ENCODE results near the gene CNTNAP2.
"Not testable (repeated sequence)": the region's sequence is repeated elsewhere in the genome, so short reads cannot be mapped to it uniquely, and the experiment has no call there.

Gene CNTNAP2

DNA sequence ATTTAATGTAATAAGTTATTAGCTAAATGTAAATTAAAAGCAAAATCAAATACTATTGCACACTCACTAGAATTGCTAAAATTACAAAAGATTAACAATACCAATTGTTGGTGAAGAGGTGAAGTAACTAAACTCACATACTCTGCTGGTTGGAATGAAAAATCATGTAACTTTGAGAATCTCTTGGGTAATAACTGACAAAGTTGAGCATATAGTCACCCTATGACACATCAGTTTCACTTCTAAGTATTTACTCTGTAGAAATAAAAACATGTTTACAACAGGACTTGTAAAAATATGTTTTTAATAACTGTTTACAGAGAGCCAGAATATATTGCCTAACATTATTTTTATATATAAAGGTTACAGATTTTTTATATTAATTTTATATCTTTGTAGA lies 33.6 kb downstream of the CNTNAP2 start:
- peak in 2 of 4 experiments; percentile 4 to 7 for DNase-seq

DNA sequence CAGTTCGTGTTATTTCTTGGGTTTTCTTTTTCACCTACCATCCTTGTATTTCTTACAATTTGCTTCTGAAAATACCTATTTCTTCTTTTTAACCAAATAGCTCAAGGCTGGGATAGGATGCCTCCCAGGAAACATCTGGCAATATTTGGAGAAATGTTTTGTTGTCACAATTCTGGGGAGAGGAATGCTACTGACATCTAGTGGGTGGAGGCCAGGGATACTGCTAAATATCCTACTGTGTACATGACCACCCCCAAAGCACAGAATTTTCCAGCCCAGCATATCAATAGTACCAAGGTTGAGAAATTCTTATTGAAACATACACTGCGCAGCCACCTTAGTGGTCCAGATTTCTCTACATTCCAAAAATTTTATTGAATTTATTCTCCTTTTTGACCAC lies 55.5 kb downstream of the CNTNAP2 start:
- DNase-seq: no peak

DNA sequence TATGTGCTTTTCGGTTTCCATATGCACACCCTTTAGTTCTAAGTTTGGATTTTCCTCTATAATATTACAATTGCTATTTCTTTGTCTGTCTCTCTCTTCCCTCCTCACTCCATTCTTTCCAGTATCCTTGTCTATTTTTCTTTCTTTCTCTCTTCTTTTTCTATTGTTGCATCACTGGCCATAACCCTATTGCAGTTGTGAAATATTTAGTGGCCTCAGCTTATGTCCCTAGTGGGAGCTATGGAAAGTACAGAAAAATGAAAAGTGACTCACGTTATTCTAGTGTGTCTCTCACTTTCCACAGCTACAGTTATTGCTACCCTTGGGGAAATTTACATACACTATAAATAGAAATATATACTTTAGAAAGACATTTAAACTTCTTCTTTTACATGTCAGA lies 59.1 kb downstream of the CNTNAP2 start:
- no peak for DNase-seq

DNA sequence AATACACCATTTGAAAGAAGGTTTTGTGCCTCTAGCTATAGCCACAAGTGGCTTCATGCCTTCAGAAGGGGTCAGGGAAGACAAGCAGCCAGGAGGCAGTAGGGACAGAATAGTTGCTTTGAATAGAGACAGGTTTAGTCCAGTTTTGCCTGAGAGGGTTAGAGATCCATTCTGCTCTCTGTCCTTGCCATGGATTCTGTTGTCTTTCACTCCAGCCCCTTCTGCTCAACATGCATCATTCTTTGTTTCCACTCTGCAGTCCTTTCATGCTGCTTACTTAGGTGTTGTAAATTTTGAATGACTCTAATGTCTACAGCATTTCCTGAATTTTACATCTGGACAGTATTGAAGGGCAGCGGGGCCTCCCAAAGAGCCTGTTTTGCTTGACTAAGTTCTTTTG lies 60.3 kb downstream of the CNTNAP2 start:
- no peak for DNase-seq

DNA sequence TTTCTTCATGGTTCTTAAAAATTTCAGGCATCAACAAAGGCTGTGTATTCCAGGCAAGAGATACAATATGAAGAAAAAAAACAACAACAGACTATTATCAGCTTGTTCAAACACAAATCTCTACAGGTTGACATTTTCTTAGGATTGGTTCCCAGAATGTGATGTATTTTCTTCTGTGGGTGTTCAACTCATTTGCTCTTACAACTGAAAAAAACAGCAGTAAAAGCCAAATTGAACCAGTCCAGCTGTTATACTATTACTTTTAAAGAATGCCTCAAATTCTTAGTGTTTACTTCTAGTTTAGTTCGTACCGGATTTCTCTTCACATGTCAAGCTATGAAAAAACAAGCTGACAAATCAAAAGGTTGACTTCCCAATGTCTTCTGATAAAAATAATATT lies 60.7 kb downstream of the CNTNAP2 start:
- no peak for DNase-seq

DNA sequence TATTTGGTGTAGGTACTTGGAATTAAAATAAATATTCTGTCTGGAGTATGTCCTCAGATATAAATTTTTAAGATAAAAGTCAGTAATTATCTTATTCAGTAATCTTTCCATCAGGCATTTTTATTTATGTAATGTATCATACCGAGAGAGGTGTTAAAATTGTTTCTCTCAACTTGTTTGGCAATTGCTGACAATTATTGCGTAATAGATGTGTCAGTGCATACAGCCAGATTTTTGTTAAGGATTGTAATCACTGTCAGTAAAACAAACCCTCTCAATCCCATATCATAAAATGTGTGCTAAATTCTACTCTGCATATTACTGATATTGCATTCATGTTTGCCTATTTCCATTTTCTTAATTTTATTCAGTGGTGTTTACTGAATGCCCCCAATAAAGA lies 69.2 kb downstream of the CNTNAP2 start:
- DNase-seq: peak in 1 of 4 experiments; percentile 8

DNA sequence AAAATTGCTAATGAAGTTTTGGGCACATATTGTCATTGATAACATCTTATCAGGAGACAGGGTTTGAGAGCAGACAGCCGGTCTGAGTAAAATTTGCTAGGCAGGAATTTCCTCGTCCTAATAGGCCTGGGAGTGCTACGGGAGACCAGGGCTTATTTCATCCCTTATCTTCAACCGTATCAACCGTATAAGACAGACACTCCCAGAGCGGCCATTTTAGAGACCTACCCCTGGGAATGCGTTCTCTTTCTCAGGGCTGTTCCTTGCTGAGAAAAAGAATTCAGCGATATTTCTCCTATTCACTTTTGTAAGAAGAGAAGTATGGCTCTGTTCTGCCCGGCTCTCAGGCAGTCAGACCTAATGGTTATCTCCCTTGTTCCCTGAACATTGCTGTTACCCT lies 74.8 kb downstream of the CNTNAP2 start:
- DNase-seq: not testable (repeated sequence)

DNA sequence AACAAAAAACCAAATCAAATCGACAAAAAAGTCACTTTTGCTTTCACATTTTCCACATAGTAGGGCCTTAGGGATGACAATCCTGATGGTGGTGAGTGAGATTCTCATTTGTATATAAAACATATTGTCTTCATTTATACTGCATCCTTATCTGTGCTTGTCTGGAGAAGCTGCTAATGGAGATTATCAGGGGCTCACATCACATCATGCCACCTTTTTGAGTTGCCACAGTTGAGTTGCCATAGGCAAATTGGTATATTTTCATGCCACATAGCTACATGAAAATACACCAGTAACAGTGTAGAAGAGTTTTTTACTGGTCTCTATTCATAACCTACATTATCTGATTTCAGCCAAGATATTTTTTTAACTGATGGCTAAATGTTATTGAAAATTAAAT lies 85.3 kb downstream of the CNTNAP2 start:
- no peak for DNase-seq

DNA sequence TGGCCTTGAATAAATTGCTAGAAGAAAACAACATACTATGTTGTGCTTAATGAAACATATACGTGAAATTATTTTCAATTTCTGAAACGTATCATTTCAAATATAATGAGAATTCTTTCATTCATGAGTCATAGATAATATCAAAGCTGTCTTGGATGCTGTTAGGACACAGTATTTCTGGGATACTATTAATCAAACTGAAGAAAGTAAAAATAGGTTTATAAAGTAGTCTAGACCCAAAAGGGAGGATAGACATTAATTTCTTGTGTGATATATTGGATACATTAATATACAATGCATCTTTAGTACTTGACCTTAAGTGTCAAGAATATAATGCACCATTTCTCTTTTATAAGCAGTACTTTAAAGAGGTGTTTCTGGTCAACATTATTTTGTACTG lies 89.7 kb downstream of the CNTNAP2 start:
- DNase-seq: no peak

DNA sequence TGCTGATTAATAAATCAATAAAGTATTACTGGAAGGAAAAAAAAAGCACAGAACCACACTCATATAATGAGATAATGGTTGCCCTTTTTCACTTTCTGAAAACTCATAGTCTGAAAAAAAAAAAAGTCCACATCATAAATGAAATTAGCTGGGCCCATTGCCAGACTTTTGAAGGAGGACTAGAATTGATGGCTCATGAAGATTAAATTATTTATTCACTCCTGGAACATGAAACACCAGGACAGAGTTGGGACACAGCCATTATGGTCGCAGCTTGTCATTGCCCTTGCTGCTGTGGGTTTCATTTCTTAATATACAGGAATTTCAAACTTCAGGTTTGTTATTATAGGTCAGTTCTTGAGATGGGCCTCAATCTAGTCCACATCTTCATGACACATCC lies 91.9 kb downstream of the CNTNAP2 start:
- no peak for DNase-seq

DNA sequence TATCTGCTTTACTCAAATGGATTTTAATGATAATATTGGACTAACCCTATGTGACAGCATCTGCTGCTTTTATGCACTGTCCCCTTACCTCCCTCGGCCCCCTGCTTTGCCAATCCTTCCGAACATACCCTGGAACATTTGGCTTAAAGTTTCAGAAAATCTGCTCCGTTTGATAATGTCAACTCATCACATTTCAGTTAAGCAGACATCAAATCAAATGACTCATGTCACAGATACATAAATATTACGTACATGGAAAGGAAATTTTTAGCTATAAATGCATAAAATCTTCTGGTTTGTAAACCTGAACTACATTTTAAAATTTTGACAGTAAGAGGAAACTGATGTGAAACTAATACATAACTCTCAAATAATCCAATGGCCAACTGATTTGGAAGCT lies 98.2 kb downstream of the CNTNAP2 start:
- DNase-seq: no peak

DNA sequence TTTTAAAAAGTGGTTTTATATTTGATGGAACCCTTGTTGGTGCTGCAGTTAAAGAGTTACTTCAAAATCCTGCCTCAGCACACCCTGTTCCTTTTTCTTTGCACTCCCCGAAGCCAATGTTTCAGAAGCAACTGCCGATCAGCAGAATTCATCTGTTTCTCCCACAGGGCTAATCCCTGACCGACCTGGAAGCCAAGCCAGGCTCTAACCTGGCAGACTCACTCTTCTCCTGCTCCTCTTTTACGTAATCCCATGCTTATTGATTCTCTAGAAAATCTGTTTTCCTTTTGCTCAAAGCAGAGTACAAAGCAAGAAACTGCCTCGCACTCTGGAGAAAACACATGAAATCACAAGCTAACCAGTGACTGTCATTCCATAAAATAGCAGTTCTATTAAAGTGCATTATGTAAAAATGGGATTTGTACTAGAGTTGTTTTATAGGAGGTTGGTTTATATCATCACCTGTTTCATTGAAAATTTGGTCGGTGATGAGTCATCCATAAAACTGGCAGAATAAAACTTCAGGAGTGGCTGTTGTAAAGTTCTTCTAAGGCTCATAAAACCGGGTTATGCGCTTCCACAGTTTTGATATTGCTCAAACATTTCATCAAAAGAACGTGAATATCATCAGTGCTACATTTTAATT lies 99.9 kb downstream of the CNTNAP2 start:
- DNase-seq: no peak

DNA sequence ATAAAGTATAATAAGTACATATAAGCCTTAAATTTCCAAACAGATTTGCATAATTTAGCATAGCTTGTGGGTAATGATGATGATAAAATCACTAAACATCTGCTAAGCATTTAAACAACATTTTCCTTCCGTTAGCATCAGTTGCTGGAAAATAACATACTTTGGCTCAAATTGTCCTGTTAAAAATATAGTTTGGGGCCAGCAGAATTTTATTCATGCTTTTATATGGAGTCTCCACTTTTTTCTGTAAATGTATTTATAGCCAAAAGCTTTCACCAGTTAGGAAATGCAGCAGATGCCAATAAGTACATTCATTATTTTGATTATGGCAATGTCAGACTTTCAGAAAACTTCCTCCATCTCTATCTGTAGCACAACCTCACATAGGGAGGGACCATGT lies 107.2 kb downstream of the CNTNAP2 start:
- DNase-seq: no peak

DNA sequence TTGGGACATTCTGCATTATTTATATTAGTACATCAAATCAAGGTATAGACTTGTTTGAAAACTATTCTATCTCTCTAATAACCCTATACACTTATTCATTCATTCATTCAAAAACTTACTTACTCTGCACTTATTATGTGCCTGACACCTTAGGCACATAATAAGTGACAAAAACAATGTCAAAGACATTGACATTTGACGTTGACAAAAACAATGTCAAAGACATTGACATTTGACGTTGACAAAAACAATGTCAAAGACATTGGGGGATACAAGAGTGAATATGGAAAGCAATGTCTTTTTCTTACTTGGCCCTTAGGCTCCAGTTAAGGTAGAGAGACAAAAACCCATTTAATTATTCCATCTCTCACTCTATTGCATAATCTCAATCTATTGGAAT lies 116.0 kb downstream of the CNTNAP2 start:
- no peak for DNase-seq

DNA sequence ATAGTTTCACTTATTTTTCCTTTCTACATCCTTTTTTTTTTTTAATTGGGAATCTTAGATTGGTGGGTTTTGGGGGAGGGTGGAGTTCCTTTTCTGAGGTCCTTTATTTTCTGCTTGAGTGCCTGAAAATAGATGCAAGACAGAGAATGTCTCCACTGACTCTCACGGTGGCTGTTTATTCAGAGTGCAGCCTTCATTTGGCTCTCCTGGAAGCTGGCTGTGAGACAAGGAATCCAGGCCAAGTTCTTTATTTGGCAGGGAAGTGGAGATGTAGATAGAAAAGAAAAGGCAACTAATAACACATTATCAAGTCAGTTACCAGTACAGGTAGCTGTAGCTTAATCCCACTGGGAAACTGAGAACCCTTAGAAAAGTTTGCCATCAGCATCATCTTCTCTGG lies 118.6 kb downstream of the CNTNAP2 start:
- no peak for DNase-seq

DNA sequence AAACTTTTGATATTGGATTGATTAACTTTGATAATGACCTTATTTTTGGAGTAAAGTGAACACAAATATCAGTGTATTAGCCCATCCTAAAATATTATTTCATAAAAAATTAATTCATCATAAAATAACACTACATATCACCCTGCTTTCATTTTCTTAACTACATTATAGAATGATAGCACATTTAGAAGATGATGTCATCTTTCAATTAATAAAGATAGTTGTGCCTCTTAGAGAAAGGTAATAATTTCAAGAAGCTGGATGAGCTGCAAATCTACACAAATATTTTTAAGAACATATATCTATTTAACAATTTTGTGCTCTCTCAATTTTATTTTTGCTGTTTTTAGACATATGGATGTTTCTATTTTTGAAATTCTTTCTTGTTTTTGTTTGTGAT lies 126.1 kb downstream of the CNTNAP2 start:
- no peak for DNase-seq

DNA sequence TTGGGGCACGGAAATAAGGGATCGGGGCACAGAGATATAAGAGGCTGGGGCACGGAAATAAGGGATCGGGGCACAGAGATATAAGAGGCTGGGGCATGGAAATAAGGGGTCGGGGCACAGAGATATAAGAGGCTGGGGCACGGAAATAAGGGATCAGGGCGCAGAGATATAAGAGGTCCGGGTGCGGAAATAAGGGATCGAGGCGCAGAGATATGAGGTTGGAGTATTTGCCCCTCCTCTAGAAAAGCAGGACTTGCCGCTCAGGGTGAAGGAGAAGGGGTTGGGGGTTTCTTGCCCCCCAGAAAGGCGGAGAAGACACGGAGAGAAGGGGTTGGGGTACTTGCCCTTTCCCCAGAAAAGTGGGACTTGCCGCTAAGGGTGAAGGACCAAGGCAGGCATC lies 131.4 kb downstream of the CNTNAP2 start:
- DNase-seq: not testable (repeated sequence)

DNA sequence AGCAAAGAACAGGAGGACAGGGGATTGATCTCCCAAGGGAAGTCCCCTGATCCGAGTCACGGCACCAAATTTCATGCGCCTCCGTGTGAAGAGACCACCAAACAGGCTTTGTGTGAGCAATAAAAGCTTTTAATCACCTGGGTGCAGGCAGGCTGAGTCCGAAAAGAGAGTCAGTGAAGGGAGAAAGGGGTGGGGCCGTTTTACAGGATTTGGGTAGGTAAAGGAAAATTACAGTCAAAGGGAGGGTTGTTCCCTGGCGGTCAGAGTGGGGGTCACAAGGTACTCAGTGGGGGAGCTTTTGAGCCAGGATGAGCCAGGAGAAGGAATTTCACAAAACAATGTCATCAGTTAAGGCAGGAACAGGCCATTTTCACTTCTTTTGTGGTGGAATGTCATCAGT lies 132.1 kb downstream of the CNTNAP2 start:
- DNase-seq: not testable (repeated sequence)

DNA sequence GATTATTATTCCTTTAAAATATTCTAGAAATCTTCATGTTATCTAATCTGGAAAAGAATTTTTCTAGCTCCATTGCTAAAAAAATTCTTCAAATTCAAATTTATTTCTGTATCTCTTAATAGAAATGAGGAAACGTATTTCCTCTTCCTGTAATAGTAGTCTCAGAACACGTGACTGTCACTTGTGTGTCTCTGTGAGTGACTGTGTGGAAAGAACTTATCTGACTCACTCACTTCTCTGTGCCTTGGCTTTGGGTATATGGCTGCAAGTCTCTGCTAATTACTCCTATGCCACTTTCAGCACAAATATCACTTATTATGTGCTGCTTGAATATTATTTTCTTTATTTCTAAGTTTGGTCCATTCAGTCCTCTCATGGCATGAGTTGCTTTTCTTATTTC lies 132.7 kb downstream of the CNTNAP2 start:
- DNase-seq: no peak

DNA sequence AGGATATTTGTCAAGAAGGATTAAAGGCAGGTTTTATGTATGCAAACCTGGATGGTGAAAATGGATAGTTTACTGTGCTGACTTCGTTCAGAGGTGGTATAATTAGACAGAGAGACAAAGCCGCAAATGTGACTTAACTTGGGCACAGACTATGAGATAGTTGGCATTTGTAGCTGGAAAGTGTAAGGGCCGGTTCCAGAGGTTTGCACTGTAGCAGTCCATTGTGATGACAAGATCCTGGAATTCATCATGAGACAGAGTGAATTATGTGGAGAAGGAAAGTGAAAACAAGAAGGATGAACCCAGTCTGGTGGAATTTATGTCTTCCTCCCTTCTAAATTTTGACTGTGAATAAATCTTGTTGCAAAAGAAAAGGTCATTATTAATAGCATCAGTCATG lies 139.0 kb downstream of the CNTNAP2 start:
- DNase-seq: no peak

DNA sequence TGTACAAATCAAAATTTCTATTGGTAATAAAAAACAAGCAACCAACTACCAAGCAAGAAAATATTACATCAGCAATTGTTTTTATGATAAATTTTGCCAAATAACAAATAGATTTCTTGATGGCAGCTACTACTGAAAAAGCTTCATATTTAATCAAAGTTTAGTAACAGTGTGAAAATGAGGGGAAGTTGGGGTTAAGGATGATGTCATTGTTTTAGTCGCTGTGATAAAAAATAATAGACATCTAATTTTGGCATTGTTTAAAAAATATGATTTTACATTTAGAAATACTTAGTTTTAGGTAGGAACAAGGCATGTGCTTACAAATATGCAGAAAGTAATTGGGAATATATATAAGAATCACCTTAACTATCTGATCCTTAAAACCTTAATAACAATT lies 145.9 kb downstream of the CNTNAP2 start:
- no peak for DNase-seq

DNA sequence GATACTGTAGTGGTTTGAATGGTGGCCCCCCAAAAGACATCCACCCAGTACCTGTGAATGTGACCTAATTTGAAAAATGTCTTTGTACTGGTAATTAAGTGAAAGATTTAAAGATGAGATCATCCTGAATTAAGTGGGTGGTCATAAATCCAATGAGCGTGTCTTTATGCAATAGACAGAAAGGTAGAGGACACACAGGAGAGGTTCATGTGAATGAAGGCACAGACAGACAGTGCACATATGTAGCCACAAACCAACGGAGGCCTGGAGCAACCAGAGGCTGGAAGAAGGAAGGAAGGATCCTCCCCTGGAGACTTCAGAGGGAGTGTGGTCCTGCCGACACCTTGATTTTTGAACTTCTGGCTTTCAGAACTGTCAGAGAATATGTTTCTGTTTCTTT lies 160.3 kb downstream of the CNTNAP2 start:
- no peak for DNase-seq

DNA sequence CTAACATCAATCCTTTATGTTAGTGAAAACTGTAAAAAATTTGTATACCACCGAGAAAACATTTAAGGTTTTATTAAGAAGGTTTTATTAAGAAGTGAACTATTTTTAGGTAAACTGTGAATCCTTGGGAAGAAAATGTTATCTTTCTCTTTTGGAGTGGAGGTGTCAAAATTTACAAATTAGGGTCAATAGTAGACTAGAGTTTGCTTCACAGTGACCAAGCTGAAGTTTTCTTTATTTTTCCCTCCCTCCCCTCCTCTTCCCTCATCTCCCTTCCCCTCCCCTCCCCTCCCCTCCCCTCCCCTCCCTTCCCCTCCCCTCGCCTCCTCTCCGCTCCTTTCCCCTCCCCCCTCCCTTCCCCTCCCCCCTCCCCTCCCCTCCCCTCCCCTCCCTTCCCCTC lies 168.8 kb downstream of the CNTNAP2 start:
- DNase-seq: no peak

DNA sequence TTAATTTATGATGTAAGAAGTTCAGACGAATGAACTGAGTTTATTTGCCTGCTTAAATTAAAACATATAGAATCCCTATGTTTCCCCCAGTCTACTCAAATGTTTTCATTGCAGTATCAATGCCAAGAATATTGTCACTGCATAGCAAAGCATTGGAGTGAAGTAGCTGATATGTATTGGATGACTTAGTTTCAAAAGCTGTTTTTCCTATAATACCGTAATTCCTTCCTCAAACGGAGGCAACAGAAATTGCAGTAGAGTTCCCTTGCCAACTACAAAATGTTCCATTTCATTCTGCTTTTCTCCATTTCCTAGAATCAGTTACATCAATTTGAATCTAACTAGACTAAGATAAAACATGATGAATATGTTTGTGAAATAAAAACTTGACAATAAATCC lies 174.1 kb downstream of the CNTNAP2 start:
- no peak for DNase-seq

DNA sequence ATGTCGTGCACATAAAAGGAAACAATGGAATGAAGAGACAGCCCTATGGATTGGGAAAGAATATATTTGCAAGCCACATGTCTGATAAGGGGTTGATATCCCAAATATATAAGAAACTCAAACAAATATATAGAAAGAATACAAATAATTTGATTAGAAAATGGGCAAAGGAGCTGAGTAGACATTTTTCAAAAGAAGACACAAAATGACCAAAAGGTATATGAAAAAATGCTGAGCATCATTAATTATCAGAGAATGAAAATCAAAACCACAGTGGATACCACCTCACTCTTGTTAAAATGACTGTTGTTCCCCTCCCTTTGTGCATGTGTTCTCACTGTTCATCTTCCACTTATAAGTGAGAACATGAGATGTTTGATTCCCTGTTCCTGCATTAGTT lies 175.3 kb downstream of the CNTNAP2 start:
- DNase-seq: no peak

DNA sequence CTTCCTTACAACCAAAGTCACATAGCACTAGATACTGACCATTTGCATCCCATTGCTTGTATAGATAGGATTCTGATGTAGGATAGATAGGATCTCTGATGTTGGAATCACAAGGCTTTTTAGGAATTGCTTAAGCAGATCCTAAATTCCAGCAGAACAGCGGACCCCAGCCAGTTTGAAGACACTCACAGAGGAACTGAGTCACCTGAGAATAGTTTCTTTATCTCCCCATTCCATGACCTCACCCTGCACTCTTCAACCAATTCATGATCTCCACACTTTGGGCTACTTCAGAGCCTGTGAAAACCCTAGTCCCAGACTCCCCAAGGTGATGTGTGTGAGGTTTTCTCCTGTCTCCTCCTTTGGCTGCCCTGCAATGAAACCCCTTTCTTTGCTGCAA lies 179.4 kb downstream of the CNTNAP2 start:
- DNase-seq: no peak

Data from suppressor macrophage (primary cell).